Caco-2 (cell line): ENCODE results near the gene NYAP2. TPM values are rescaled to one million over a fixed set of nuclear protein-coding genes. Genes with fewer than 3 reads are reported as not detected.

ENCODE experiments used
- BruUV-seq: library from RNA; stranded (reverse); fragments of 400-500 nt; replicated peaks from 2 replicates; lab custom pipeline; 2021; lab: Mats Ljungman, UMichigan
- CTCF ChIA-PET: fragments of 300-600 bp; sonication (Branson Sonifier 250); formaldehyde crosslinking; loops from one replicate; lab custom pipeline; 2022; ENCODE audit warnings: antibody characterized with exemption; lab: Charles Lee
- POLR2A ChIA-PET: fragments of 300-600 bp; sonication (Branson Sonifier 250); formaldehyde crosslinking; loops from one replicate; lab custom pipeline; 2022; ENCODE audit warnings: antibody characterized with exemption; lab: Charles Lee
- DNase-seq, 2 experiments: peaks; one replicate each; pipeline versions ENCODE4 v3.0.0 to v3.0.0-alpha.2; 2020 to 2022
- H3K27me3 ChIP-seq: replicated peaks from 2 replicates; pipeline ENCODE4 v1.6.0; 2011; ENCODE audit warnings: low read length; ENCODE audit not compliant: control insufficient read depth, insufficient read depth
- H3K36me3 ChIP-seq: 2 replicates; pipeline ENCODE4 v1.5.1; 2011; ENCODE audit warnings: low read length; ENCODE audit not compliant: control insufficient read depth, insufficient read depth
- H3K4me1 ChIP-seq: fragments of 250-450 bp; sonication (Bioruptor Pico); 2 replicates; pipeline ENCODE4 v1.5.1; 2020; ENCODE audit warnings: mild to moderate bottlenecking
- H3K4me3 ChIP-seq: 2 replicates; pipeline ENCODE4 v1.5.1; 2011; ENCODE audit warnings: low read depth, mild to moderate bottlenecking, control low read depth, low read length
- H3K9me3 ChIP-seq: fragments of 250-450 bp; sonication (Bioruptor Pico); 2 replicates; pipeline ENCODE4 v1.5.1; 2020; ENCODE audit warnings: mild to moderate bottlenecking, moderate library complexity
- H3K27ac Mint-ChIP-seq: one replicate; pipeline ENCODE4 v1.8.0; 2022; ENCODE audit warnings: mixed read lengths; ENCODE audit not compliant: unreplicated experiment
- H3K27me3 Mint-ChIP-seq: one replicate; pipeline ENCODE4 v1.8.0; 2022; ENCODE audit warnings: mixed read lengths; ENCODE audit not compliant: insufficient read depth, unreplicated experiment
- H3K36me3 Mint-ChIP-seq: one replicate; pipeline ENCODE4 v1.8.0; 2022; ENCODE audit warnings: mild to moderate bottlenecking, mixed read lengths; ENCODE audit not compliant: insufficient read depth, unreplicated experiment
- H3K4me1 Mint-ChIP-seq: one replicate; pipeline ENCODE4 v1.8.0; 2022; ENCODE audit warnings: low read depth, mixed read lengths; ENCODE audit not compliant: unreplicated experiment
- H3K4me3 Mint-ChIP-seq: one replicate; pipeline ENCODE4 v1.8.0; 2022; ENCODE audit warnings: mild to moderate bottlenecking, moderate library complexity, mixed read lengths; ENCODE audit not compliant: unreplicated experiment
- H3K9me3 Mint-ChIP-seq: one replicate; pipeline ENCODE4 v1.8.0; 2022; ENCODE audit warnings: mixed read lengths; ENCODE audit not compliant: unreplicated experiment
- CTCF ChIP-seq, 2 experiments: fragments of 200-600 bp in 1 of 2; IDR thresholded peaks; 1 replicate in 1 of 2; 2 replicates in 1 of 2; pipeline versions ENCODE4 v1.5.1 to v1.8.0; 2011 to 2022; ENCODE audit warnings: antibody characterized with exemption in 1 of 2, control low read depth in 1 of 2, inconsistent platforms in 1 of 2, low read depth in 1 of 2, low read length in 1 of 2, mild to moderate bottlenecking in 1 of 2, moderate library complexity in 1 of 2; ENCODE audit not compliant: insufficient read depth in 1 of 2, severe bottlenecking in 1 of 2, unreplicated experiment in 1 of 2
- intact Hi-C: fragments of 100-400 bp; cut with micrococcal nuclease; formaldehyde crosslinking; loops from one replicate; pipeline ENCODE4 v1.10.0; 2022; ENCODE audit not compliant: unreplicated experiment
- total RNA-seq: library from RNA; stranded (reverse); gene quantifications from 2 replicates; pipeline ENCODE4 v1.2.3, GENCODE V29; 2022

Gene NYAP2
- total RNA-seq, 1 experiment from 2014 or later, result 0.11 TPM

GRCh38 chr2:225616848-225617247 is 217.3 kb downstream of the NYAP2 start:
- POLR2A ChIA-PET, result no interaction called here
- no peak for DNase-seq
- Histone ChIP-seq H3K9me3 (no peaks in the 10 kb centered on the region), H3K27me3 (no peaks in the 10 kb centered on the region), H3K36me3 (no peaks in the 10 kb centered on the region), H3K4me3 (no peak overlapping the region), H3K4me1 (no peaks in the 10 kb centered on the region)
- BruUV-seq, result no TSS peak
- Mint-ChIP-seq H3K4me1 (no peaks in the 10 kb centered on the region), H3K9me3 (no peaks in the 10 kb centered on the region), H3K27ac (no peak overlapping the region), H3K4me3 (no peak overlapping the region), H3K27me3 (no peaks in the 10 kb centered on the region), H3K36me3 (no peaks in the 10 kb centered on the region)
- no peak for TF ChIP-seq CTCF (IDR thresholded peaks at IDR 0.05; ENCODE audit: insufficient read depth in 1 of 2, low read depth in 1 of 2, low read length in 1 of 2, severe bottlenecking in 1 of 2, unreplicated experiment in 1 of 2)
- CTCF ChIA-PET, result no interaction called here
- intact Hi-C loops, result no loop called here

- no peaks in the 10 kb centered on the region for H3K27me3 Mint-ChIP-seq
- Histone ChIP-seq H3K4me1 (no peaks in the 10 kb centered on the region), H3K4me3 (no peak overlapping the region), H3K27me3 (no peaks in the 10 kb centered on the region), H3K36me3 (no peaks in the 10 kb centered on the region), H3K9me3 (no peaks in the 10 kb centered on the region)
- no peak for DNase-seq
- no peak overlapping the region for H3K27ac Mint-ChIP-seq
- ChIA-PET CTCF (no interaction called here), POLR2A (no interaction called here)
- no peaks in the 10 kb centered on the region for H3K36me3 Mint-ChIP-seq
- H3K4me3 Mint-ChIP-seq, result no peak overlapping the region
- no peaks in the 10 kb centered on the region for H3K9me3 Mint-ChIP-seq
- intact Hi-C loops, result no loop called here
- no TSS peak for BruUV-seq
- no peak for TF ChIP-seq CTCF (IDR thresholded peaks at IDR 0.05; ENCODE audit: insufficient read depth in 1 of 2, low read depth in 1 of 2, low read length in 1 of 2, severe bottlenecking in 1 of 2, unreplicated experiment in 1 of 2)
- no peaks in the 10 kb centered on the region for H3K4me1 Mint-ChIP-seq
Observed at GRCh38 chr2:225620227-225620626, 220.7 kb downstream of the NYAP2 start.

GRCh38 chr2:225630824-225631533 is 231.5 kb downstream of the NYAP2 start:
- intact Hi-C loops, result no loop called here
- Histone ChIP-seq H3K9me3 (no peaks in the 10 kb centered on the region), H3K4me3 (no peak overlapping the region), H3K27me3 (no peaks in the 10 kb centered on the region), H3K4me1 (no peaks in the 10 kb centered on the region), H3K36me3 (no peaks in the 10 kb centered on the region)
- TF ChIP-seq CTCF (IDR thresholded peaks at IDR 0.05; ENCODE audit: insufficient read depth in 1 of 2, low read depth in 1 of 2, low read length in 1 of 2, severe bottlenecking in 1 of 2, unreplicated experiment in 1 of 2), result no peak
- H3K9me3 Mint-ChIP-seq, result no peaks in the 10 kb centered on the region
- POLR2A ChIA-PET, result no interaction called here
- H3K36me3 Mint-ChIP-seq, result no peaks in the 10 kb centered on the region
- BruUV-seq, result no TSS peak
- CTCF ChIA-PET, result no interaction called here
- H3K4me1 Mint-ChIP-seq, result no peaks in the 10 kb centered on the region
- peaks cover 7% of the 10 kb centered on the region for H3K27me3 Mint-ChIP-seq
- no peak for DNase-seq
- no peak overlapping the region for H3K27ac Mint-ChIP-seq
- no peak overlapping the region for H3K4me3 Mint-ChIP-seq
